Erythroblast (primary cell): Measurements from ENCODE around the gene RNU2-63P.
"Not testable (repeated sequence)": the region's sequence is repeated elsewhere in the genome, so short reads cannot be mapped to it uniquely, and the experiment has no call there.

Experiments used
- GATA1 ChIP-seq: IDR thresholded peaks from 2 replicates; pipeline ENCODE4 v1.6.1; 2011; ENCODE audit warnings: low read depth, mild to moderate bottlenecking, control low read depth, low read length, moderate library complexity
- POLR2A ChIP-seq: IDR thresholded peaks from 2 replicates; pipeline ENCODE4 v1.6.1; 2011; ENCODE audit warnings: mild to moderate bottlenecking, low read length

DNA sequence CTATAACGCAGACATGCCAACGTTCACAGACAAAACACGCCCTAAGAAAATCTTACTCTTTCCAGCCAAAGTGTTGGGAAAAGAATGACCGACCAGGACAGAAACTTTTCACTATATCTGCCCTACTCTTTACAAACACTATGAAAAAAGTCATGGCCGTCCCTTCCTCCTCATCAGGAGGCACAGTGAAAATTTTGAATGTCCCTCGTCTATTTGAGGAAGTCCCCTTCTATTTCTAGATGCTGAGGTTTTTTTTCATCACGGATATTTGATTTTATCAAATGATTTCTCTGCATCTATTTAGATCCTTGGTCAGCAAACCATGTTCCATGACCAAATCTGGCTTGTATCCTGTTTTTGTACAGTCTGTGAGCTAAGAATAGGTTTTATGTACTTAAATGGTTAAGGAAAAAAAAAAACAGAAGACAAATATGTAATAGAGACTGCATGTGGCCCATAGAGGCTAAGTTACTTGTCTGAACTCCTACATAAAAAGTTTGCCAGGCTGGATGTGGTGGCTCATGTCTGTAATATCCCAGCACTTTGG is 22.0 kb downstream of the RNU2-63P start:
- TF ChIP-seq GATA1, POLR2A: not testable (repeated sequence)
